Stimulated activated CD8-positive, alpha-beta memory T cell treated with anti-CD3 and anti-CD28 coated beads, Interleukin-7, amount 100 ng/mL, for 1 hour (primary cell): ENCODE measurements around the gene HS6ST2.
"Not testable (repeated sequence)": the region's sequence is repeated elsewhere in the genome, so short reads cannot be mapped to it uniquely, and the experiment has no call there.

Source experiments
- DNase-seq, 2 donors: peaks; one replicate each; pipeline ENCODE4 v3.0.0-alpha.2; 2020; ENCODE audit warnings: low read depth in 2 of 2

The HS6ST2 gene

GRCh38 chrX:132940727-132941327 is 17.6 kb downstream of the HS6ST2 start:
- DNase-seq, result no peak

DNA sequence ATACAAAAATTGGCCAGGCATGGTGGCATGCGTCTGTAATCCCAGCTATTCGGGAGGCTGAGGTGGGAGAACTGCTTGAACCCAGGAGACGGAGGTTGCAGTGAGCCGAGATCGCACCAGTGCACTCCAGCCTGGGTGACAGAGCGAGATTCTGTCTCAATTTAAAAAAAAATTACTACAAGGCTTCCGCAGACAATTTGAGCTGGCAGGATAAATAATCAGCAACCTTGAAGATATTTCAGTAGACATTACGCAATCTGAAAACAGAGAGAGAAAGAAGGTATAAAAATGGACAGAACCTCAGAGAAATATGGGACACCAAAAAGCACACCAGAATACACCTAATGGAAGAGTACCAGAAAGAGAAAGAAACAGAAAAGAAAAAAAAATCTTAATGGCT is 25.3 kb downstream of the HS6ST2 start:
- DNase-seq, result no peak

- DNase-seq, result no peak
Observed at GRCh38 chrX:132924426-132924825, 34.0 kb downstream of the HS6ST2 start.

GRCh38 chrX:132918523-132918922 is 39.9 kb downstream of the HS6ST2 start:
- no peak for DNase-seq

GRCh38 chrX:132916349-132916748 is 42.1 kb downstream of the HS6ST2 start:
- DNase-seq, result no peak

DNA sequence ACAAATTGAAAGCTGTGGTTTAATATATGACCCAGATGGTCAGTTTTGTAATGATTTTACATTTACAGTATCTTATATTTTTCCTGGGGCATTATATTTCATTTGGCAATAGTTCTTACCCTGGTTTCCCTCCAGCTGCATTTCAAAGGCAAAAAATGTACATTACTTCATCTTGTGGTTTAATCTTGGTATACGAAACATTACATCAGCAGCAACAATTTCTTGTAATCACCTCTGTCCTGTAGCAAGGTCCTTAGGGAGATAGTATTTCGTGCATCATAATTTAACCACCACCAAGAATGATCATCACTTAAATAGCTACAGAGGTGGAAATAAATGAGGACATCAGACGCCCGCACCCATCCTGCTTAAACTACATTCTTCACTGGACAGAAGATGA is 48.8 kb downstream of the HS6ST2 start:
- no peak for DNase-seq

GRCh38 chrX:132908891-132909290 is 49.5 kb downstream of the HS6ST2 start:
- DNase-seq, result no peak

DNA sequence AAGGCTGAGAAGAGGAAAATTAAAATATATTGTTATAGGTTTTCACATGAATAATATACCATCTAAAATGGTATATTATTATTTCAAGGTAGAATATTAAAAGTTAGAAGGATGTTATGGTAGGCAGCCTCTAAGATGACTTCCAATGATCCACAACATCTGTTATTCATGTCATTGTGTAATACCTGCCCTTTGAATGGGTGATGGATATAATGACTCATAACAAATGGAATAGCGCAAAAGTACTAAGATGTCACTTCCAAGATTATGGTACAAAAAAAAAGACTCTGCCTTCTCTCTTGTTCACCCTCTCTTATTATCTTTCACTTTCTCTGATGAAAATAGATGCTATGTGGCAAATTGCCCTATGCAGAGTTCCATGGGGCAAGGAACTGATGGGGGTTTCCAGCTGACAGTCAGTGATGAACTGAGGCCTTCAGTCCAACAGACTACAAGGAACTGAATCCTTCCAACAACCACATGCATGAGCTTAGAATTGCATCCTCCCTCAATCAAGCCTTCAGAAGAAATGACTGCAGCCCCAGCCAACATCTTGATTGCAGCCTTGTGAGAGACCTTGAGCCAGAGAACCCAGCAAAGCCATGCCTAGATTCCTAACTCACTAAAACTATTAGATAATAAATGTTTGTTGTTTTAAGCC is 57.7 kb downstream of the HS6ST2 start:
- no peak for DNase-seq

GRCh38 chrX:132887569-132887968 is 70.9 kb downstream of the HS6ST2 start:
- DNase-seq, result no peak

DNA sequence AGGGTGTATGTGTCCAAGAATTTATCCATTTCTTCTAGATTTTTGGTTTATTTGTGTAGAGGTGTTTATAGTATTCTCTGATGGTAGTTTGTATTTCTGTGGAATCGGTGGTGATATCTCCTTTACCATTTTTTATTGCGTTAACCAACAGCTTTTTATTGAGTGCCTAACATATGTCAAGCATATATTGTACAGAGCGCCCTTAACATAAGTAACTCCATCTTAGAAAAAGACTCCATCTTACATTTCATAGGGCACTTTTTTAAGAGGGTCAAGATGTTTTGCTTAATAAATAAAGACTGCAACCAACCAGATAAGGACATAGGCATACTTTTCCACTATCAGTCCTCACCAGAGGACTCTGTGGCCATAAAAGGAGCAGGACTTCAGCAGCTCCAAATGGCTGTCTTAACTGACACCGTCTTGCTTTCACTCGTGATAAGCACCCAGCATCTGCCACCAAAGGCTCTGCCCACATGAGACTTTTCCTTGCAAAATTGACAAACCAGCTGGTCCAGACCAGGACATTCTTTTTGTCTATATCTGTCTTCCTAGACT is 75.0 kb downstream of the HS6ST2 start:
- no peak for DNase-seq

GRCh38 chrX:132880753-132881152 is 77.7 kb downstream of the HS6ST2 start:
- DNase-seq, result not testable (repeated sequence)

DNA sequence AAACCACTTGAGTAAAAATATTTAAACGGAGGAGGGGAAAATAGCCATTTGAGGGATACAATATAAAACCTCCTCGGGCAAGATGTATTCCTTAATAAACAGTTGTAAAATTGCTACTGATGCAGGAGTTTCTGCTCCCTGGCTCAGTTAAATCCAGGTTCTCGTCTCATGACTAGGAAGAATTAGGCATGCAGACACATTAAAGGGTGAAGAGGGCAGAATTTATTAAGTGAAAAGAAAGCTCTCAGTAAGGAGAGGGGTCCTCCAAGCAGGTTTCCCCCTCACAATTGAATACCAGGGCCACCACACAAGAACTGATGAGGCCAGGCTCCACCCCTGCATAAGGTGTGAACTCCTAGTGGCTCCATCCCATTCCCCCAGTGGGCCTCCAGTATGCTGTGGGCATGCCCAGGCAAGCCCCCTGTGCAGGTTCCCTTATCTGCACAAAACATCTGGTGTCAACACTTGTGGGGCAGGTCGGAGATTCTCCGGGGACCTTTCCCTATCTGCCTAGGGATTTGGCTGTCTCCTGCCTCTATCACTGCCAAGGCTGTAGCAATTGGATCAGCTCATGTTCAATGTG is 80.4 kb downstream of the HS6ST2 start:
- no peak for DNase-seq

- no peak for DNase-seq
Observed at GRCh38 chrX:132876523-132877338, 81.7 kb downstream of the HS6ST2 start.

GRCh38 chrX:132875650-132876522 is 82.5 kb downstream of the HS6ST2 start:
- no peak for DNase-seq

GRCh38 chrX:132862562-132862961 is 95.9 kb downstream of the HS6ST2 start:
- DNase-seq, result no peak

GRCh38 chrX:132861076-132861475 is 97.4 kb downstream of the HS6ST2 start:
- DNase-seq, result no peak

DNA sequence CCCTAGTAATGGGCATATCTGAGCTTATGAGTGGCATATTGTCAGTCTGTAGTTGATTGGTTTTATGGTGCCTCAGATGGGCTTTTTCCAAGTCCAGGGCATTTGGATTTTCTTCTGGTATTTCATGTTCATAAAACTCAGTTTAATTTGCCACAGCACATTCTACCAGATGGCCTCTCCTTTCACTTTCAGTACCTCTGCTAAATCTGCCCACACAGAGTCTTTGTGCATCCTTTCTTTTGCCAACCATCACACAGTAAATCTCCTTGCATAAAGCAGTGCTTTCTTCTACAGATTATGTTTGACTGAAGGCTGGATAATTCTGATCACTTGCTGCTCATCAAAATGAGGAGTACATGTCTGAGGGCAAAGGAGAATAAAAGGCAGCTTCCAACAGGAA is 98.2 kb downstream of the HS6ST2 start:
- no peak for DNase-seq

DNA sequence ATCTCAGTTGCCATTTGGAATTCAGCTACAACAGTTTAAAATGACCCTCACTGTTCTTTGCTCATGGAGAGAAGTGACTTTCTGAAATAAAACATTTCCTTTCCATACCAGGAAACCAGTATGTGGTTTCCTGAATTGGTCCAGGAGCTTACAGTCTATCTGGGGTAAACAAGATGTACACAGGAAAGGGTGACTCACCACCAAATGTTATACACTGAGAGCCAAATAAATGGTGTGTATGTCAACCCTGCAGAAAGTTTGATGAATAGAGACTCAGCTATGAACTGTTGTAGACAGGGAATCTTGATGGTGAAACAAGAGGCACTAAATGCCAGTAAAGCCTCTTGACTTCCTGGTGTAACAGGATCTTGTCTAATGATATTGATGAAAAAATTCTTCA is 100.4 kb downstream of the HS6ST2 start:
- no peak for DNase-seq

GRCh38 chrX:132855780-132856341 is 102.6 kb downstream of the HS6ST2 start:
- no peak for DNase-seq

- no peak for DNase-seq
Observed at GRCh38 chrX:132853040-132853439, 105.4 kb downstream of the HS6ST2 start.
